Stimulated activated CD4-positive, alpha-beta T cell treated with anti-CD3 and anti-CD28 coated beads, Interleukin-1b, Interleukin-23, amount 100 ng/mL, for 48 hours (primary cell): ENCODE measurements around the gene ZDHHC17.
"Not testable (repeated sequence)": the region's sequence is repeated elsewhere in the genome, so short reads cannot be mapped to it uniquely, and the experiment has no call there.

Source experiments
- DNase-seq: peaks from one replicate; pipeline ENCODE4 v3.0.0-alpha.2; 2020

ZDHHC17 gene

GRCh38 chr12:76763746-76764675, at the start of gene ZDHHC17:
Gene ZDHHC17, plus strand, starts transcription at chr12:76764115. Its CDS starts 122 bp downstream, at chr12:76764237.
- DNase-seq, result peak; percentile 90

- no peak for DNase-seq
Observed at GRCh38 chr12:76714415-76714814, 49.5 kb upstream of the ZDHHC17 start.

- no peak for DNase-seq
Observed at GRCh38 chr12:76714861-76715260, 49.1 kb upstream of the ZDHHC17 start.

- DNase-seq, result no peak
Observed at GRCh38 chr12:76715332-76715731, 48.6 kb upstream of the ZDHHC17 start.

GRCh38 chr12:76717314-76717713, 46.6 kb upstream of the ZDHHC17 start:
- no peak for DNase-seq

- DNase-seq, result no peak
Observed at GRCh38 chr12:76719171-76720041, 44.5 kb upstream of the ZDHHC17 start.

- DNase-seq, result no peak
Observed at GRCh38 chr12:76720068-76720467, 43.8 kb upstream of the ZDHHC17 start.

GRCh38 chr12:76726626-76727025, 37.3 kb upstream of the ZDHHC17 start:
- DNase-seq, result no peak

- DNase-seq, result not testable (repeated sequence)
Observed at GRCh38 chr12:76732188-76732587, 31.7 kb upstream of the ZDHHC17 start.

GRCh38 chr12:76737689-76738088, 26.2 kb upstream of the ZDHHC17 start:
- not testable (repeated sequence) for DNase-seq

GRCh38 chr12:76738824-76739579, 24.9 kb upstream of the ZDHHC17 start:
- no peak for DNase-seq

- DNase-seq, result no peak
Observed at GRCh38 chr12:76739896-76740295, 24.0 kb upstream of the ZDHHC17 start.

- DNase-seq, result no peak
Observed at GRCh38 chr12:76740501-76740900, 23.4 kb upstream of the ZDHHC17 start.

GRCh38 chr12:76745343-76745742, 18.6 kb upstream of the ZDHHC17 start:
- DNase-seq, result no peak

- DNase-seq, result no peak
Observed at GRCh38 chr12:76746516-76746915, 17.4 kb upstream of the ZDHHC17 start.

- DNase-seq, result no peak
Observed at GRCh38 chr12:76747245-76747644, 16.7 kb upstream of the ZDHHC17 start.

GRCh38 chr12:76755829-76756379, 8.0 kb upstream of the ZDHHC17 start:
- DNase-seq, result no peak

GRCh38 chr12:76757694-76758093, 6.2 kb upstream of the ZDHHC17 start:
- no peak for DNase-seq

GRCh38 chr12:76762601-76762980, 1.3 kb upstream of the ZDHHC17 start:
- no peak for DNase-seq

GRCh38 chr12:76764856-76765255, 941 bp downstream of the ZDHHC17 start:
- no peak for DNase-seq

- DNase-seq, result no peak
Observed at GRCh38 chr12:76765598-76765997, 1.7 kb downstream of the ZDHHC17 start.

- no peak for DNase-seq
Observed at GRCh38 chr12:76766161-76766560, 2.2 kb downstream of the ZDHHC17 start.

- DNase-seq, result no peak
Observed at GRCh38 chr12:76768576-76768975, 4.7 kb downstream of the ZDHHC17 start.
